Brain microvascular endothelial cell (primary cell): ENCODE results near the gene NLRC3.

Source experiments
- DNase-seq: peaks from one replicate; pipeline ENCODE4 v3.0.0-alpha.2; 2020
- H3K27ac ChIP-seq: fragments of 250-450 bp; sonication (Bioruptor Pico); 2 replicates; pipeline ENCODE4 v1.5.1; 2020; ENCODE audit warnings: mild to moderate bottlenecking, moderate library complexity
- H3K27me3 ChIP-seq: fragments of 250-450 bp; sonication (Bioruptor Pico); replicated peaks from 2 replicates; pipeline ENCODE4 v1.5.1; 2020; ENCODE audit warnings: mild to moderate bottlenecking
- H3K36me3 ChIP-seq: fragments of 250-450 bp; sonication (Bioruptor Pico); replicated peaks from 2 replicates; pipeline ENCODE4 v1.5.1; 2020; ENCODE audit warnings: mild to moderate bottlenecking
- H3K4me3 ChIP-seq: 2 replicates; pipeline ENCODE4 v1.5.1; 2011; ENCODE audit warnings: low read depth, mild to moderate bottlenecking, control low read depth, low read length, moderate library complexity
- CTCF ChIP-seq: IDR thresholded peaks from 2 replicates; pipeline ENCODE4 v1.5.1; 2011; ENCODE audit warnings: low read depth, mild to moderate bottlenecking, moderate library complexity, low read length, control low read depth, inconsistent platforms; ENCODE audit errors: missing control alignments
- in situ Hi-C: cut with HindIII; loops from 2 replicates; pipeline ENCODE4 v1.10.0; 2017; ENCODE audit warnings: low sequenced_read_pairs, low pct_ligation_motif_present

Gene NLRC3

DNA sequence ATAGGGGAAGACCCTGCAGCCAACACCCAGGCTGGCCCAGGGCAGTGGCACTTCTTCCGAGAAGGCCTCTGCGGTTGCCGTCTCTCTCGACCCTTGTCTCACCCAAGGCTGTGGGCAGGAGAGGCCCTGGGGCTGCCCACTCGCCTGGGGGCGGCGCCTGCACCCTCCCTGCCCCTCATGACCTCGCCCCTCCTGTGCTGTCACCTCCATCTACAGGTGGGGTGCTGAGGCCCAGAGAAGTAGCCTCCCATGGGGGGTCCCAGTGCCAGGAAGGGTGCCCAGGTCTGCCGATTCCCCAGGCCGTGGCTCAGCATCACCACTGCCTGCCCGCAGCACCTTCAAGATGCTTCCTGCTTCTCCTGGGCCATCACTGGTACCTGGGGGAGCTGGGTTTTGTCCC, 992 bp downstream of the NLRC3 start:
- no peak for TF ChIP-seq CTCF
- Histone ChIP-seq H3K36me3 (no peaks in the 10 kb centered on the region), H3K27me3 (no peaks in the 10 kb centered on the region), H3K4me3 (no peak overlapping the region), H3K27ac (no peak overlapping the region)
- in situ Hi-C loops = no loop called here
- no peak for DNase-seq

GRCh38 chr16:3575491-3575890, 1.7 kb downstream of the NLRC3 start:
- in situ Hi-C loops = no loop called here
- Histone ChIP-seq H3K4me3 (no peak overlapping the region), H3K27me3 (no peaks in the 10 kb centered on the region), H3K36me3 (no peaks in the 10 kb centered on the region), H3K27ac (no peak overlapping the region)
- no peak for DNase-seq
- no peak for TF ChIP-seq CTCF

DNA sequence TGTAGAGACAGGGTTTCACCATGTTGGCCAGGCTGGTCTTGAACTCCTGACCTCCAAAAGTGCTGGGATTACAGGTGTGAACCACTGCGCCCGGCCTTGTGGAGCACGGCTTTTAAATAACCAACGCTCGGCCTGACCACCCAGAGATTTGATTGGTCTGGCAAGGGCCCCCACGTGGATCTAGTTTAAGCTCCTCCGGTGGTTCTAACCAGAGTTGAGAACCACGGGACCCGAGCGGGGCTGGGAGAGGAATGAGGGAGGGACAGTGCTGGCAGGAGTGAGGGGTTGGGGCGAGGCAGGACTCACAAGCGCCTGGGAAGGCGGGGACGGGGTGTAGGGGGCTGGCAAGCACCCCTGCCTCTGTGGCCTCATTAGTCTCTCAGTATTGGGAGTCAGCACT, 3.0 kb downstream of the NLRC3 start:
- no peak for TF ChIP-seq CTCF
- Histone ChIP-seq H3K36me3 (no peaks in the 10 kb centered on the region), H3K4me3 (no peak overlapping the region), H3K27me3 (no peaks in the 10 kb centered on the region), H3K27ac (no peak overlapping the region)
- in situ Hi-C loops = no loop called here
- DNase-seq = no peak

DNA sequence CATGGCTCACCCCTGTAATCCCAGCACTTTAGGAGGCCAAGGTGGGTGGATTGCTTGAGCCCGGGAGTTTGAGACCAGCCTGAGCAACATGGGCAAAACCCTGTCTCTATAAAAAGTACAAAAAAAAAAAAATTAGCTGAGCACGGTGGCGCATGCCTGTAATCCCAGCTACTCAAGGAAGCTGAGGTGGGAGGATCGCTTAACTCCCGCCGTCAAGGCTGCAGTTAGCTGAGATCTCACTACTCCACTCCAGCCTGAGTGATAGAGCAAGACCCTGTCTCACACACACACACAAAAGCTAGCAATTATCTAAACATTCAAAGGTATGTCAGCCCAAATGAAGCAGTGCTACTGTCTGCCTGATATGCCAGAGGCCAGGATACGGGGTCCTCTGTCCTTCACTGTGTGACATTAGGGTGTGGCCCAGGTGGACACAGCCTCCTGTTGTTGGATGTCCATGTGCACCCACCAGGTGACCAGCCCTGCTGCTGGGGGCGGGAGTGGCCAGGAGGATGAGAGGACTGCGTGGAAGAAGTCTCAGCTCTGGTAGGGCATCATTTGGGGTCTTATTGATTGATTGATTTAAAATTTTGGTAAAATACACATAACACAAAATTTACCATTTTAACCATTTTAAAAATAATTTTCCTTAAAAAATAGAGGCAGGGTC, 3.9 kb downstream of the NLRC3 start:
- Histone ChIP-seq H3K36me3 (no peaks in the 10 kb centered on the region), H3K4me3 (no peak overlapping the region), H3K27me3 (no peaks in the 10 kb centered on the region), H3K27ac (no peak overlapping the region)
- DNase-seq = no peak
- in situ Hi-C loops = no loop called here
- TF ChIP-seq CTCF = no peak

GRCh38 chr16:3570420-3571062, 6.7 kb downstream of the NLRC3 start:
- Histone ChIP-seq H3K27ac (no peak overlapping the region), H3K27me3 (no peaks in the 10 kb centered on the region), H3K36me3 (no peaks in the 10 kb centered on the region), H3K4me3 (no peak overlapping the region)
- no peak for DNase-seq
- no peak for TF ChIP-seq CTCF
- in situ Hi-C loops = no loop called here

- DNase-seq = no peak
- no peak for TF ChIP-seq CTCF
- no peaks in the 10 kb centered on the region for H3K27me3 ChIP-seq
- H3K4me3 ChIP-seq = no peak overlapping the region
- no peak overlapping the region for H3K27ac ChIP-seq
- in situ Hi-C loops = no loop called here
- H3K36me3 ChIP-seq = no peaks in the 10 kb centered on the region
These were observed 7.4 kb downstream of the NLRC3 start for GRCh38 chr16:3569851-3570250.
